Mucosa of descending colon (tissue), 3 donors: ENCODE measurements around the gene ADAM19. TPM values are rescaled to one million over a fixed set of nuclear protein-coding genes. Genes with fewer than 3 reads are reported as not detected.

Source experiments
- ATAC-seq: fragments of 200-7000 bp; cut with Tn5 transposase; one replicate; pipeline ENCODE4 v1.9.1; 2020; ENCODE audit warnings: mild to moderate bottlenecking, moderate library complexity
- DNase-seq, 3 donors: peaks; one replicate each; pipeline ENCODE4 v3.0.0-alpha.2; 2020
- H3K36me3 ChIP-seq: fragments of 200-600 bp; one replicate; pipeline ENCODE4 v1.8.0; 2021; ENCODE audit warnings: low read depth, mild to moderate bottlenecking
- H3K4me1 ChIP-seq: fragments of 200-600 bp; one replicate; pipeline ENCODE4 v1.8.0; 2021; ENCODE audit warnings: low read depth, mild to moderate bottlenecking
- H3K4me3 ChIP-seq: fragments of 200-600 bp; one replicate; pipeline ENCODE4 v1.8.0; 2021; ENCODE audit warnings: mild to moderate bottlenecking
- H3K9me3 ChIP-seq: fragments of 200-600 bp; one replicate; pipeline ENCODE4 v1.8.0; 2021; ENCODE audit warnings: mild to moderate bottlenecking
- CTCF ChIP-seq: fragments of 200-600 bp; IDR thresholded peaks from one replicate; pipeline ENCODE4 v1.8.0; 2022; ENCODE audit warnings: antibody characterized with exemption, mild to moderate bottlenecking
- intact Hi-C, 2 donors: fragments of 100-400 bp; cut with DNase I in 1 of 2; cut with micrococcal nuclease in 1 of 2; formaldehyde crosslinking; loops; one replicate each; pipeline versions ENCODE4 v1.11.0 to v1.11.1; 2022; cut with DNase I, micrococcal nuclease
- total RNA-seq, 3 donors: library from RNA; stranded (reverse); fragmentation: NEBNext Ultra II Directional in 2 of 3; extraction: Animal tissue kit (Norgen Biotek cat#: 25700) in 2 of 3; gene quantifications; one replicate each; pipeline versions ENCODE4 v1.2.1 to v1.2.4, GENCODE V29; 2021 to 2023
- donor health status: DM: no; HTN: no; CAD: no; lungs with moderate emphysema.
- donor health status: DM: no; HTN: no; CAD: no.
- donor health status: DM: no; HTN: yes; CAD: no.

ADAM19 gene
- total RNA-seq, 3 donors from 2014 or later, result 6.4 to 32.6 (median 8.9) TPM

GRCh38 chr5:157509093-157509492 lies 66.5 kb downstream of the ADAM19 start:
- Histone ChIP-seq H3K4me1 (peaks cover 8% of the 10 kb centered on the region), H3K9me3 (no peaks in the 10 kb centered on the region), H3K4me3 (no peak overlapping the region), H3K36me3 (no peaks in the 10 kb centered on the region)
- ATAC-seq (no peak), DNase-seq (no peak)
- intact Hi-C loops, result no loop called here
- TF ChIP-seq CTCF, result no peak

GRCh38 chr5:157506981-157507780 lies 68.4 kb downstream of the ADAM19 start:
- TF ChIP-seq CTCF, result no peak
- DNase-seq (peak; percentile 62 to 82 (median 73)), ATAC-seq (peak; percentile 87)
- Histone ChIP-seq H3K4me3 (no peak overlapping the region), H3K4me1 (peaks cover 8% of the 10 kb centered on the region), H3K36me3 (no peaks in the 10 kb centered on the region), H3K9me3 (no peaks in the 10 kb centered on the region)
- intact Hi-C loops, result no loop called here

- no peak for TF ChIP-seq CTCF
- ATAC-seq (no peak), DNase-seq (no peak)
- no peaks in the 10 kb centered on the region for H3K36me3 ChIP-seq
- H3K4me3 ChIP-seq, result no peak overlapping the region
- H3K4me1 ChIP-seq, result peaks cover 8% of the 10 kb centered on the region
- no peaks in the 10 kb centered on the region for H3K9me3 ChIP-seq
- intact Hi-C loops, result no loop called here
These were observed 69.4 kb downstream of the ADAM19 start for GRCh38 chr5:157506066-157506590.

GRCh38 chr5:157505496-157505895 lies 70.1 kb downstream of the ADAM19 start:
- Histone ChIP-seq H3K36me3 (no peaks in the 10 kb centered on the region), H3K4me1 (peaks cover 8% of the 10 kb centered on the region), H3K9me3 (no peaks in the 10 kb centered on the region), H3K4me3 (no peak overlapping the region)
- DNase-seq (no peak), ATAC-seq (no peak)
- intact Hi-C loops, result no loop called here
- TF ChIP-seq CTCF, result no peak

- DNase-seq (no peak), ATAC-seq (no peak)
- Histone ChIP-seq H3K9me3 (no peaks in the 10 kb centered on the region), H3K36me3 (no peaks in the 10 kb centered on the region), H3K4me3 (no peak overlapping the region), H3K4me1 (peaks cover 8% of the 10 kb centered on the region)
- intact Hi-C loops, result no loop called here
- TF ChIP-seq CTCF, result no peak
These were observed 71.5 kb downstream of the ADAM19 start for GRCh38 chr5:157504053-157504452.
